LNCaP clone FGC (cell line): ENCODE results near the gene BCO2.

Source experiments
- DNase-seq: peaks from one replicate; pipeline ENCODE4 v3.0.0-alpha.2; 2011; ENCODE audit warnings: low read depth
- H3K4me3 ChIP-seq: 2 replicates; pipeline ENCODE4 v1.5.1; 2011; ENCODE audit warnings: mild to moderate bottlenecking, low read depth, low read length, control low read depth
- CTCF ChIP-seq: IDR thresholded peaks from 2 replicates; pipeline ENCODE4 v1.5.1; 2012; ENCODE audit warnings: mild to moderate bottlenecking; ENCODE audit not compliant: control insufficient read depth, insufficient read depth; ENCODE audit errors: extremely low read depth

The BCO2 gene

GRCh38 chr11:112174789-112175598, at the start of gene BCO2:
TSS of gene BCO2 (plus strand) at chr11:112175512. CDS start at chr11:112175602, 90 bp downstream.
- DNase-seq: peak; percentile 31
- peak; percentile 59 for TF ChIP-seq CTCF
- H3K4me3 ChIP-seq: peak within 1 kb of the TSS; percentile 30

GRCh38 chr11:112127056-112127455, 48.3 kb upstream of the BCO2 start:
- no peak overlapping the region for H3K4me3 ChIP-seq
- DNase-seq: no peak
- no peak for TF ChIP-seq CTCF

DNA sequence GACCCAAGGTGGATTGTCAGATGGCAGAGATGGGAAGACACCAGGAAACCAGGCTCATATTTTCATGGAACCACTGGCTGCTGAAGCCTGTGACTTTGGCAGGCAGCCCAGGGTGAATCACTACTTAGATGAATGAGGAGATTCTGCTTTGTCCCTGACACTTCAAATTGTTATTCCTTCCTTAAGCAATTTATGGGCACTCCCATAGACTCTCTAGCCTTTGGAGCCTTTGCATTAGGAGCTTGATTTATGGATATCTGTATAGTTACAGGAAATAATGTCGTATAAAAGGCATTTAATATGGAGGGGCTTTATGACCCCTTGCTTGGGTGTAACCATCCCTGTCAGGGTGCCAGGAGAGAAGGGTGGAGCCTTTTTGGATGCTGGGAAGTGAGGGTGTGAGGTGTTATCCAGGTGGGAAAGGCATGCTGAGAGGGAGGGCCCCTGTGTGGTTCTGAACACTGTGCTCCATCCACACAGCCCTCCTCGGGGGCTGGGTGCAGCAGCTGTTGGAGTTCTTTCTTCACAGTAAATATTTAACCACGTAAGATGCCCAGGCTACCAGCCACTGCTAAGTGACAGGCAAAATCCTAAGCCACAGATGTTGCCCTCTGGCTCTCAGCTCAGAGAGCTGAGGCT, 46.7 kb upstream of the BCO2 start:
- no peak for TF ChIP-seq CTCF
- H3K4me3 ChIP-seq: no peak overlapping the region
- DNase-seq: peak; percentile 43

GRCh38 chr11:112129656-112130055, 45.7 kb upstream of the BCO2 start:
- DNase-seq: no peak
- no peak for TF ChIP-seq CTCF
- no peak overlapping the region for H3K4me3 ChIP-seq

DNA sequence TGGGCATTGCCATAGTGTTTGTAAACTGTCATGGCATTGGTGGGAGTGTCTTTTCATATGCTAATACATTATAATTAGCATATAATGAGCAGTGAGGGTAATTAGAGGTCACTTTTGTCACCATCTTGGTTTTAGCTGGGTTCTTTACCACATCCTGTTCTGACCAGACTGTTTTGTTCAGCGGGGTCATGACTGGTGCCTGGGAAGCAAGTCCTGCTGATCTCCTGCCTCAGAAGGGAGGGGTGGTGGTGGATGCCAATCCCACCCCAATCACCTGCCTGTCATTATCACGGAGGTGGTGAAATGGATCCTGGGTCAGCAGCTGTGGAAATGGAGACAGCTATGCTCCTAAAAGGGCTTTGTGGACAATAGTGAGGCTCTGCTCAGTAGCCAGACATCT, 42.6 kb upstream of the BCO2 start:
- no peak for DNase-seq
- no peak overlapping the region for H3K4me3 ChIP-seq
- no peak for TF ChIP-seq CTCF

DNA sequence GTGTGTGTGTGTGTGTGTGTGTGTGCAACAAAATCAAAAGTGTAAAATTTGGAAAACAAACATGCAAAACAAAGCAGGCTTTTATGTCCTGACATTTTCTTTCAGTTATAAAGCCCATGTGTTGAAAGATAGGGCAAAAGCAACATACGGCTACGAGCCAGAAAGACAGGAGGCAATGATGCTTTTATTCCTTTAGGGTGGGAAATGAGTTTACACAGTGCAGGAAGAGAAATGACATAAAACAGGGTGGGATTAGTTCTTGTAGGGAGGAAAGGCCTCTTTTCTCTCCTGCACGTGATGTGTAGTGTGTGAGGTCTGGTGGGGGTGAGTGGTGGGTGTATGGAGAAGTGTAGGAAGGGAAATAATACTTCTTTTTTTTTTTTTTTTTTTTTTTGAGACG, 40.8 kb upstream of the BCO2 start:
- no peak for TF ChIP-seq CTCF
- no peak for DNase-seq
- H3K4me3 ChIP-seq: no peak overlapping the region
